ENCODE data around the gene CSTPP1. TPM values are rescaled to one million over a fixed set of nuclear protein-coding genes. Genes with fewer than 3 reads are reported as not detected.
"Not testable (repeated sequence)": the region's sequence is repeated elsewhere in the genome, so short reads cannot be mapped to it uniquely, and the experiment has no call there.

Gene CSTPP1
- total and polyA plus RNA-seq, 2 donors (not counting 1 experiment from before 2014, with no cell fraction given): 11.5 to 29.0 TPM

DNA sequence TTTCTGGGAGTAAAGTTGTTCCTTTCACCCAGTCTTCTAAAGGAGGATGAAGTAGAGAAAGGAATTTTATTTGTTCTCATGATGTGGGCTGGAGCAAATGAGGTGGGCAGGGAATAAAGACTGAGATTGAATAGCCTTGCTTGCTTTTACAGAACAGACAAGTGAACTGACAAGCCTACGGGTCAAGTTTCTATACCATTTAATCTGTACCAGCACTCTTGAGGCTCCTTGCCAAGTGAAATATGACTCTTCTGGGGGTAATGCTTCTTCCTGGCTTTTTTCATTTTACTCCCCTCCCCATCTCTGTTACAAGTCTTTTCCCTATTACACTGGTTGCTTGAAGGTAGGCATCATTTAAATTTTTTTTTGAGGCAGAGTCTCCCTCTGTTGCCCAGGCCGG is 54.8 kb downstream of the CSTPP1 start:
- H3K9ac ChIP-seq (ENCODE audit: low read length): no peak overlapping the region
- ATAC-seq (ENCODE audit: low read depth) (no peak), DNase-seq (no peak)
- Mint-ChIP-seq H3K27ac (no peak overlapping the region), H3K9me3 (ENCODE audit: insufficient read depth) (peaks cover 5% of the 10 kb centered on the region), H3K4me3 (no peak overlapping the region), H3K27me3 (no peaks in the 10 kb centered on the region), H3K4me1 (no peaks in the 10 kb centered on the region)
- no peak overlapping the region for H2AFZ ChIP-seq (ENCODE audit: insufficient read depth, low read depth, low read length, poor library complexity, severe bottlenecking)
- 100% methylated on average over 2 of the region's 2 CpGs for WGBS (ENCODE audit: insufficient coverage)
- intact Hi-C loops (cut with micrococcal nuclease): no loop called here
- H3K27me3 ChIP-seq (replicated peaks in 1 of 4; ENCODE audit: control extremely low read depth in 1 of 4, control insufficient read depth in 3 of 4, insufficient read depth in 4 of 4, low read length in 3 of 4): no peaks in the 10 kb centered on the region
- H3K4me3 ChIP-seq (ENCODE audit: control extremely low read depth in 1 of 5, extremely low read depth in 1 of 5, insufficient read depth in 1 of 5, low read depth in 2 of 5, low read length in 4 of 5): no peak overlapping the region
- H3K4me2 ChIP-seq (replicated peaks; ENCODE audit: low read depth, low read length, poor library complexity, severe bottlenecking): no peak overlapping the region
- no peak overlapping the region for H3K27ac ChIP-seq (ENCODE audit: low read length in 2 of 2)
- no peaks in the 10 kb centered on the region for H3K9me3 ChIP-seq (ENCODE audit: control extremely low read depth in 1 of 3, control insufficient read depth in 2 of 3, insufficient read depth in 1 of 3, low read length in 2 of 3)
- peaks cover 0 to 3% of the 10 kb centered on the region in 2 experiments for H3K36me3 ChIP-seq (replicated peaks in 1 of 2; ENCODE audit: control extremely low read depth in 1 of 2, control insufficient read depth in 1 of 2, extremely low read depth in 1 of 2, insufficient read depth in 2 of 2, low read length in 1 of 2)
- H4K20me1 ChIP-seq (ENCODE audit: control insufficient read depth, insufficient read depth, low read length, poor library complexity, severe bottlenecking): no peaks in the 10 kb centered on the region
- no peak for TF ChIP-seq EZH2 (IDR thresholded peaks at IDR 0.05; ENCODE audit: borderline replicate concordance, insufficient read depth, low read depth, low read length, poor library complexity, severe bottlenecking)
- TF ChIP-seq, protein P1, sequence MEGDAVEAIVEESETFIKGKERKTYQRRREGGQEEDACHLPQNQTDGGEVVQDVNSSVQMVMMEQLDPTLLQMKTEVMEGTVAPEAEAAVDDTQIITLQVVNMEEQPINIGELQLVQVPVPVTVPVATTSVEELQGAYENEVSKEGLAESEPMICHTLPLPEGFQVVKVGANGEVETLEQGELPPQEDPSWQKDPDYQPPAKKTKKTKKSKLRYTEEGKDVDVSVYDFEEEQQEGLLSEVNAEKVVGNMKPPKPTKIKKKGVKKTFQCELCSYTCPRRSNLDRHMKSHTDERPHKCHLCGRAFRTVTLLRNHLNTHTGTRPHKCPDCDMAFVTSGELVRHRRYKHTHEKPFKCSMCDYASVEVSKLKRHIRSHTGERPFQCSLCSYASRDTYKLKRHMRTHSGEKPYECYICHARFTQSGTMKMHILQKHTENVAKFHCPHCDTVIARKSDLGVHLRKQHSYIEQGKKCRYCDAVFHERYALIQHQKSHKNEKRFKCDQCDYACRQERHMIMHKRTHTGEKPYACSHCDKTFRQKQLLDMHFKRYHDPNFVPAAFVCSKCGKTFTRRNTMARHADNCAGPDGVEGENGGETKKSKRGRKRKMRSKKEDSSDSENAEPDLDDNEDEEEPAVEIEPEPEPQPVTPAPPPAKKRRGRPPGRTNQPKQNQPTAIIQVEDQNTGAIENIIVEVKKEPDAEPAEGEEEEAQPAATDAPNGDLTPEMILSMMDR (IDR thresholded peaks at IDR 0.05): no peak
- POLR2A ChIA-PET: no interaction called here
- no peaks in the 10 kb centered on the region for H3K79me2 ChIP-seq (ENCODE audit: control insufficient read depth, insufficient read depth, low read length)
- no peaks in the 10 kb centered on the region for H3K4me1 ChIP-seq (ENCODE audit: control insufficient read depth in 2 of 2, insufficient read depth in 2 of 2, low read length in 2 of 2)
- CTCF ChIA-PET: no interaction called here

DNA sequence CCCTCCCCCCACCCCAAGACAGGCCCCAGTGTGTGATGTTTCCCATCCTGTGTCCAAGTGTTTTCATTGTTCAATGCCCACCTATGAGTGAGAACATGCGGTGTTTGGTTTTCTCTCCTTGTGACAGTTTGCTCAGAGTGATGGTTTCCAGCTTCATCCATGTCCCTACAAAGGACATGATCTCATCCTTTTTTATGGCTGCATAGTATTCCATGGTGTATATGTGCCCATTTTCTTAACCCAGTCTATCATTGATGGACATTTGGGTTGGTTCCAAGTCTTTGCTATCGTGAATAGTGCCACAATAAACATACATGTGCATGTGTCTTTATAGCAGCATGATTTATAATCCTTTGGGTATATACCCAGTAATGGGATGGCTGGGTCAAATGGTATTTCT is 55.8 kb downstream of the CSTPP1 start:
- H3K4me3 Mint-ChIP-seq; H3K4me1 ChIP-seq (ENCODE audit: control insufficient read depth in 2 of 2, insufficient read depth in 2 of 2, low read length in 2 of 2); H3K27ac ChIP-seq (ENCODE audit: low read length in 2 of 2); H4K20me1 ChIP-seq (ENCODE audit: control insufficient read depth, insufficient read depth, low read length, poor library complexity, severe bottlenecking); H3K27ac Mint-ChIP-seq; H3K9me3 ChIP-seq (ENCODE audit: control extremely low read depth in 1 of 3, control insufficient read depth in 2 of 3, insufficient read depth in 1 of 3, low read length in 2 of 3); H3K9me3 Mint-ChIP-seq (ENCODE audit: insufficient read depth); H2AFZ ChIP-seq (ENCODE audit: insufficient read depth, low read depth, low read length, poor library complexity, severe bottlenecking); ATAC-seq (ENCODE audit: low read depth); H3K79me2 ChIP-seq (ENCODE audit: control insufficient read depth, insufficient read depth, low read length); H3K9ac ChIP-seq (ENCODE audit: low read length); H3K27me3 Mint-ChIP-seq; intact Hi-C loops (cut with micrococcal nuclease); H3K4me2 ChIP-seq (replicated peaks; ENCODE audit: low read depth, low read length, poor library complexity, severe bottlenecking); CTCF ChIA-PET; H3K4me1 Mint-ChIP-seq; POLR2A ChIA-PET; H3K27me3 ChIP-seq (replicated peaks in 1 of 4; ENCODE audit: control extremely low read depth in 1 of 4, control insufficient read depth in 3 of 4, insufficient read depth in 4 of 4, low read length in 3 of 4); H3K36me3 ChIP-seq (replicated peaks in 1 of 2; ENCODE audit: control extremely low read depth in 1 of 2, control insufficient read depth in 1 of 2, extremely low read depth in 1 of 2, insufficient read depth in 2 of 2, low read length in 1 of 2); H3K4me3 ChIP-seq (ENCODE audit: control extremely low read depth in 1 of 5, extremely low read depth in 1 of 5, insufficient read depth in 1 of 5, low read depth in 2 of 5, low read length in 4 of 5); DNase-seq: not testable (repeated sequence)
- no CpG with 5 or more reads among the region's 2 CpGs for WGBS (ENCODE audit: insufficient coverage)

DNA sequence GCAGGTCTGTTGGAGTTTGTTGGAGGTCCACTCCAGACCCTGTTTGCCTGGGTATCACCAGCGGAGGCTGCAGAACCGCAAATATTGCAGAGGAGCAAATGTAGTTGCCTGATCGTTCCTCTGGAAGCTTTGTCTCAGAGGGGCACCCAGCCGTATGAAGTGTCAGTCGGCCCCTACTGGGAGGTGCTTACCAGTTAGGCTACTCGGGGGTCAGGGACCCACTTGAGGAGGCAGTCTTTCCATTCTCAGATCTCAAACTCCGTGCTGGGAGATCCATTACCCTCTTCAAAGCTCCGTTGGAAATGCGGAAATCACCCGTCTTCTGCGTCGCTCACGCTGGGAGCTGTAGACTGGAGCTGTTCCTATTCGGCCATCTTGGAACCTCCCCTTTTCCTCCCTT is 61.2 kb downstream of the CSTPP1 start:
- H3K79me2 ChIP-seq (ENCODE audit: control insufficient read depth, insufficient read depth, low read length); DNase-seq; H3K9me3 ChIP-seq (ENCODE audit: control extremely low read depth in 1 of 3, control insufficient read depth in 2 of 3, insufficient read depth in 1 of 3, low read length in 2 of 3); H2AFZ ChIP-seq (ENCODE audit: insufficient read depth, low read depth, low read length, poor library complexity, severe bottlenecking); H3K9ac ChIP-seq (ENCODE audit: low read length); H3K27ac ChIP-seq (ENCODE audit: low read length in 2 of 2); ATAC-seq (ENCODE audit: low read depth); H3K27ac Mint-ChIP-seq; H3K36me3 ChIP-seq (replicated peaks in 1 of 2; ENCODE audit: control extremely low read depth in 1 of 2, control insufficient read depth in 1 of 2, extremely low read depth in 1 of 2, insufficient read depth in 2 of 2, low read length in 1 of 2); H3K4me2 ChIP-seq (replicated peaks; ENCODE audit: low read depth, low read length, poor library complexity, severe bottlenecking); intact Hi-C loops (cut with micrococcal nuclease); POLR2A ChIA-PET; H3K9me3 Mint-ChIP-seq (ENCODE audit: insufficient read depth); H3K4me3 Mint-ChIP-seq; H3K4me3 ChIP-seq (ENCODE audit: control extremely low read depth in 1 of 5, extremely low read depth in 1 of 5, insufficient read depth in 1 of 5, low read depth in 2 of 5, low read length in 4 of 5); H3K27me3 ChIP-seq (replicated peaks in 1 of 4; ENCODE audit: control extremely low read depth in 1 of 4, control insufficient read depth in 3 of 4, insufficient read depth in 4 of 4, low read length in 3 of 4); CTCF ChIA-PET; H3K27me3 Mint-ChIP-seq; H4K20me1 ChIP-seq (ENCODE audit: control insufficient read depth, insufficient read depth, low read length, poor library complexity, severe bottlenecking): not testable (repeated sequence)
- H3K4me1 Mint-ChIP-seq: peaks cover 15% of the 10 kb centered on the region
- WGBS (ENCODE audit: insufficient coverage): 98% methylated on average over 8 of the region's 14 CpGs
- H3K4me1 ChIP-seq (ENCODE audit: control insufficient read depth in 2 of 2, insufficient read depth in 2 of 2, low read length in 2 of 2): peaks cover 10 to 12% of the 10 kb centered on the region in 2 donors
